ENCODE data around the gene PLXNB1. TPM values are rescaled to one million over a fixed set of nuclear protein-coding genes. Genes with fewer than 3 reads are reported as not detected.

The PLXNB1 gene, protein sequence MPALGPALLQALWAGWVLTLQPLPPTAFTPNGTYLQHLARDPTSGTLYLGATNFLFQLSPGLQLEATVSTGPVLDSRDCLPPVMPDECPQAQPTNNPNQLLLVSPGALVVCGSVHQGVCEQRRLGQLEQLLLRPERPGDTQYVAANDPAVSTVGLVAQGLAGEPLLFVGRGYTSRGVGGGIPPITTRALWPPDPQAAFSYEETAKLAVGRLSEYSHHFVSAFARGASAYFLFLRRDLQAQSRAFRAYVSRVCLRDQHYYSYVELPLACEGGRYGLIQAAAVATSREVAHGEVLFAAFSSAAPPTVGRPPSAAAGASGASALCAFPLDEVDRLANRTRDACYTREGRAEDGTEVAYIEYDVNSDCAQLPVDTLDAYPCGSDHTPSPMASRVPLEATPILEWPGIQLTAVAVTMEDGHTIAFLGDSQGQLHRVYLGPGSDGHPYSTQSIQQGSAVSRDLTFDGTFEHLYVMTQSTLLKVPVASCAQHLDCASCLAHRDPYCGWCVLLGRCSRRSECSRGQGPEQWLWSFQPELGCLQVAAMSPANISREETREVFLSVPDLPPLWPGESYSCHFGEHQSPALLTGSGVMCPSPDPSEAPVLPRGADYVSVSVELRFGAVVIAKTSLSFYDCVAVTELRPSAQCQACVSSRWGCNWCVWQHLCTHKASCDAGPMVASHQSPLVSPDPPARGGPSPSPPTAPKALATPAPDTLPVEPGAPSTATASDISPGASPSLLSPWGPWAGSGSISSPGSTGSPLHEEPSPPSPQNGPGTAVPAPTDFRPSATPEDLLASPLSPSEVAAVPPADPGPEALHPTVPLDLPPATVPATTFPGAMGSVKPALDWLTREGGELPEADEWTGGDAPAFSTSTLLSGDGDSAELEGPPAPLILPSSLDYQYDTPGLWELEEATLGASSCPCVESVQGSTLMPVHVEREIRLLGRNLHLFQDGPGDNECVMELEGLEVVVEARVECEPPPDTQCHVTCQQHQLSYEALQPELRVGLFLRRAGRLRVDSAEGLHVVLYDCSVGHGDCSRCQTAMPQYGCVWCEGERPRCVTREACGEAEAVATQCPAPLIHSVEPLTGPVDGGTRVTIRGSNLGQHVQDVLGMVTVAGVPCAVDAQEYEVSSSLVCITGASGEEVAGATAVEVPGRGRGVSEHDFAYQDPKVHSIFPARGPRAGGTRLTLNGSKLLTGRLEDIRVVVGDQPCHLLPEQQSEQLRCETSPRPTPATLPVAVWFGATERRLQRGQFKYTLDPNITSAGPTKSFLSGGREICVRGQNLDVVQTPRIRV (N-terminal part only)
- 14.3 and 44.0 TPM in 2 replicates for total RNA-seq (ENCODE audit: low replicate concordance)

DNA sequence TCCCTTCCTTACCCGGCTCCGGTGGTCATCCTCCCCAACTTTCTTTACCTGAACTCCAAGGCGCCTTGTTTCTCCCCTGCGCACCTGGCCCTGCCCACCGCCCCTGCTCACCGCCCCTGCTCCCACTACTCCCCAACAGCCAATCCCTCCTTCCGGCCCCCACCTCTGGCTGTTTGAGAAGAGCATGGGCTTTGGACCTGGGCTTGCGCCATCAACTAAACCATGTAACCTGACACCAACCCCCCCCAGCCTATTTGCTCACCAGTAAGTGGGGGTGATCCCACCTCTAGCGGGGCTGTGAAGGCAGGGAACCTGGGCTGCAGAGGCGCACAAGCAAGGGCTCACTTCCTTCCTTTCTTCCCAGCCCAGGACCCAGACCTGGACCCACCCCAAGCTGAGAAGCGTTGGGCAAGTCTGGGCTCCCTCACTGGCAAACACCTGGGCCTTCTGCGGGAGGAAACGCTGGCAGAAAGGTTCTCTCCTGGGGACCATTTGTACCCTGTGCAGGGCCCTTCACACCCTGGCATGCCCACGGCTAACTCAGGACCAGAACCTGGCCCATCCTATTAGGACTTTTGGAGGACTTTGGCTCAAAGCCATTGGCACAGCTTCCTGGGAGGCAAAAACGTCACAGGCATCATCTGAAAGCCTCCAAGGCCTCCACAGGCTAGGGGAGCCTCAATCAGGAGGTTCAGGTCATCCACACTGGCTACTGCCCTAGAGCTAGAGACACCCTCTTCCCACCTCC is at the start of gene PLXNB1:
Gene PLXNB1 (minus strand): TSS at position 127 of the 748 bp plus-strand sequence. CDS start 5,475 bp downstream, outside the sequence.

DNA sequence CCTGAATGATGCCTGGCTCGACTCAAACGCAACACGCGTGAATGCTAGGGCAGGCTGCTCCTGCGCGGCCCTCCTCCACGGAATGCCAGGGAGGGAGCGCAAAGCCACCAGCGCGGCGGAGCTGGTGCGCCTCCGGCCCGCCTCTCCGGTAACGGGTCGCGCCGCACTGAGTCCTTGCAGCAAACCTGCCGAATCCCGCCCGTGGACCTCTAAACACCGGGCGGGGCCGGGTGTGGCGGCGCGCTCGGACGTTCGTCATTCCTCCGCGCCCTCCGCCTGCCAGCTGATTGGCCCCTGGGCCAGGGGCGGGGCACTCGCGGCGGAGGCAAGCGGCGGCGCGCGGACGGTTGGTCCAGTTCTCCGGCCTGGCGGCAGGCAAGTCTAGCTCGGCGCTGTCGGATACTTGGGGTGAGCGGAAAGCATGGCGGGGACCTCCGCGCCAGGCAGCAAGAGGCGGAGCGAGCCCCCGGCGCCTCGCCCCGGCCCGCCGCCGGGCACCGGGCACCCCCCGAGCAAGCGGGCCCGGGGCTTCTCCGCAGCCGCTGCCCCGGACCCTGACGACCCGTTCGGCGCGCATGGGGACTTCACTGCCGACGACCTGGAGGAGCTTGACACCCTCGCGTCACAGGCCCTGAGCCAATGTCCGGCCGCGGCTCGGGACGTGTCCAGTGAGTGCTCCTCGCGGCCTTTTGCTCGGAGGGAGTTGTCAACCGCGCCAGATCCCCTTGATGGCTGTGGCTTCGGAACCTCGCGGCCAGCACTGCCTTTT is 16.7 kb upstream of the PLXNB1 start, which contains the start of gene ATRIP:
Gene ATRIP (plus strand): TSS at position 313 of the 769 bp plus-strand sequence. CDS start 109 bp downstream, at position 422.

DNA sequence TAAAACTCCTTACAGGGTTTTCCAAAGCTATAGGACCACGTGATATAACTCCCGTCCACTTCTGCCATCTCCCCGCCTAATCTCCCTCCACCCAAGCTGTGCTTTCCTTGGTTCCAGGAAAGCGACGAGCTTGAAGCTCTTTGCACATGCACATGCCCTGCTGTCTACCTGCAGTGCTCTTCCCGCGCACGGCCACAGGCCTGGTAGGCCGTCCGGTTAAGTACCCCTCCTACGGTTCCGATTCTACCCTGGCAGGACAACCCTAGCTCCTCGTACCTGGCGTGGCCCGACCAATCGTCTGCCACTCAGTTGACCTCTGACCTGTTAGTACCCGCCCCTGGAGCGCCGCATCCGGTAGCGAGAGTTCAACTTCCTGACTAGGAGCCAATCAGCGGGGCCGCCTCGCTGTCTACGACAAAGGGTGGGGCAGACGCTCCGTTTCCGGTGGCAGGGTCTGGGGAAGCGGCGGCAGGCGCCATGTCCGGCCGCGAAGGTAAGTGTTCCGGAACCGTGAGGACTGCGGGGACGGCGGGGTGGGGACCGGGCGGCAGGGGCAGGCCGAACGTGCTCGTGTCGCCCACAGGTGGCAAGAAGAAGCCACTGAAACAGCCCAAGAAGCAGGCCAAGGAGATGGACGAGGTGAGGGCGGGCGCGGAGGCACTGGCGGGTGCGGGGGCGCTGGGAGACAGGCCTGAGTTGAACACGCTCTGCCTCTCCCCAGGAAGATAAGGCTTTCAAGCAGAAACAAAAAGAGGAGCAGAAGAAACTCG is 10.1 kb upstream of the PLXNB1 start, which contains the start of the genes CCDC51 and TMA7:
Gene CCDC51 (minus strand): TSS at position 300 of the 770 bp plus-strand sequence. CDS start 4,991 bp downstream, outside the sequence.
Gene TMA7 (plus strand): TSS at position 438 of the 770 bp plus-strand sequence. CDS start 40 bp downstream, at position 478.

DNA sequence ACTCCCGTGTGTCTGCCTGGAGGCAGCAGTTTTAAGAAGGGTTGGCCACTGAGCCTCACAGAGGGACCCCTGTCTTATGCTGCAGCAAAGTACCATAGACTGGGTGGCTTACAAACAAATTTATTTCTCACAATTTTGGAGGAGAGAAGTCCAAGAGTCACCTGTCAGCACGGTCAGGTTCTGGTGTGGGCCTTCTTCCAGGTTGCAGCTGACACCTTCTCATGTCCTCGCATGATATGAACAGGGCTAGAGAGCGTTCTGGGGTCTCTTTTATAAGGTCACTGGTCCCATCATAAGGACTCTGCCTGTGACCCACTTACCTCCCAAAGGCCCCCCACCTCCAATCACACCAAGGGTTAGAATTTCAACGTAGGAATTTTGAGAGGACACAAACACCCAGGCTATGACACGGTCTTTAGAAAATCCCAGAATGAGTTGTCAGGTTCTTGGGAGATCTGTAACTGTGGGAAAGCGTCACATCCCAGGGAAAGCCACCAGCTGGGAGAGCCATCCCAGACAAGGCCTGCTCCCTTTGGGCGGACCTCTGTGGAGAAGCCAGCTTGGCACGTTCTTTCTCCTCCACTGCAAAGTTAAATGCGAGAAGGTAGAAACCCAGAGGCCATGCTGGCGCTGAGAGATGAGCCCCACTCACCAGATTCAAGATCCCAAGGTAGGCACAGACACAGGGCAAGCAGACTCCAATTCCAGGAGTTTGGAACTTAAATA is 58.1 kb downstream of the PLXNB1 start, which contains the start of gene FBXW12:
Gene FBXW12 (plus strand): TSS at position 569 of the 726 bp plus-strand sequence. CDS start 549 bp downstream, outside the sequence.

Other genes starting within 250 kb of the PLXNB1 start
- 0.47 and 3.2 TPM in 2 replicates for gene CDC25A, start 241.7 kb downstream of the PLXNB1 start, total RNA-seq (ENCODE audit: low replicate concordance)
- gene CAMP, start 206.6 kb downstream of the PLXNB1 start, total RNA-seq (ENCODE audit: low replicate concordance), result not detected in 2 replicates
- 2.2 and 6.2 TPM in 2 replicates for gene ZNF589, start 189.0 kb downstream of the PLXNB1 start, total RNA-seq (ENCODE audit: low replicate concordance)
- gene NME6, start 128.7 kb downstream of the PLXNB1 start, total RNA-seq (ENCODE audit: low replicate concordance), result 18.4 and 19.5 TPM in 2 replicates
- not detected in 2 replicates for gene SPINK8, start 96.4 kb downstream of the PLXNB1 start, total RNA-seq (ENCODE audit: low replicate concordance)
- 0.08 TPM in 1 of 2 replicates, not detected in the other for gene FBXW12, start 57.9 kb downstream of the PLXNB1 start, total RNA-seq (ENCODE audit: low replicate concordance)
- 20.8 and 28.3 TPM in 2 replicates for gene CCDC51, start 10.0 kb upstream of the PLXNB1 start, total RNA-seq (ENCODE audit: low replicate concordance)
- gene TMA7, start 10.2 kb upstream of the PLXNB1 start, total RNA-seq (ENCODE audit: low replicate concordance), result 106 and 447 TPM in 2 replicates
- gene ATRIP, start 16.7 kb upstream of the PLXNB1 start, total RNA-seq (ENCODE audit: low replicate concordance), result 4.2 and 5.7 TPM in 2 replicates
- 88.9 and 137 TPM in 2 replicates for gene SHISA5, start 74.1 kb upstream of the PLXNB1 start, total RNA-seq (ENCODE audit: low replicate concordance)
- 4.3 and 17.1 TPM in 2 replicates for gene PFKFB4, start 126.7 kb upstream of the PLXNB1 start, total RNA-seq (ENCODE audit: low replicate concordance)
- under 0.01 and 0.68 TPM in 2 replicates for gene UCN2, start 133.7 kb upstream of the PLXNB1 start, total RNA-seq (ENCODE audit: low replicate concordance)
- gene COL7A1, start 165.2 kb upstream of the PLXNB1 start, total RNA-seq (ENCODE audit: low replicate concordance), result 11.2 and 25.3 TPM in 2 replicates
- gene UQCRC1, start 179.6 kb upstream of the PLXNB1 start, total RNA-seq (ENCODE audit: low replicate concordance), result 388 and 396 TPM in 2 replicates
- not detected in 2 replicates for gene TMEM89, start 191.7 kb upstream of the PLXNB1 start, total RNA-seq (ENCODE audit: low replicate concordance)
- 13.0 and 19.7 TPM in 2 replicates for gene SLC26A6, start 205.4 kb upstream of the PLXNB1 start, total RNA-seq (ENCODE audit: low replicate concordance)
- gene CELSR3, start 232.8 kb upstream of the PLXNB1 start, total RNA-seq (ENCODE audit: low replicate concordance), result 0.35 and 0.45 TPM in 2 replicates